MM.1S (cell line): ENCODE results near the gene IFI44L.

Experiments used
- EZH2phosphoT487 ChIP-seq: fragments of 300-600 bp; sonication (generic); IDR thresholded peaks from 2 replicates; pipeline ENCODE4 v1.6.1; 2018; ENCODE audit warnings: antibody characterized with exemption, low read length
- TF ChIP-seq, protein P1 (sequence below): fragments of 300-600 bp; sonication (generic); IDR thresholded peaks from 2 replicates; pipeline ENCODE4 v1.5.1; 2016; ENCODE audit warnings: antibody characterized with exemption, low read length, mixed read lengths

DNA sequence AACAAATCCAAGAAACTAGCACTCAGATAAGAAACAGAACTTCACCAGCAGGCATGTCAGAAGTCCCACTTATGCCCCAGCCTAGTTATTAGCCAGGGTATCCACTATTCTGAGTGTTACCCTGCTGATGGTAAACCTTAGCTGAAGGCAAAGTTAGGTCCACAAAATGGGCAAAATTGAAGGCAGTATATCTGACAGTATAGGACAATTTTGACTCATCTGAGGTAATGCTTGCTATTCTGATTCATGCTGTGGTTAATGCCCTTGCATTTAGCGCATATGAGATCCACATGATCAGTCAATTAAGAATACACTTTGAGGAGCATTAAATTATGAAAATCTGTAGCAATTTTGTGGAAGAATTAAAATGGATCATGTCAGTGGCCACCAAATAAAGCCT lies 44.5 kb downstream of the IFI44L start:
- TF ChIP-seq, protein P1, sequence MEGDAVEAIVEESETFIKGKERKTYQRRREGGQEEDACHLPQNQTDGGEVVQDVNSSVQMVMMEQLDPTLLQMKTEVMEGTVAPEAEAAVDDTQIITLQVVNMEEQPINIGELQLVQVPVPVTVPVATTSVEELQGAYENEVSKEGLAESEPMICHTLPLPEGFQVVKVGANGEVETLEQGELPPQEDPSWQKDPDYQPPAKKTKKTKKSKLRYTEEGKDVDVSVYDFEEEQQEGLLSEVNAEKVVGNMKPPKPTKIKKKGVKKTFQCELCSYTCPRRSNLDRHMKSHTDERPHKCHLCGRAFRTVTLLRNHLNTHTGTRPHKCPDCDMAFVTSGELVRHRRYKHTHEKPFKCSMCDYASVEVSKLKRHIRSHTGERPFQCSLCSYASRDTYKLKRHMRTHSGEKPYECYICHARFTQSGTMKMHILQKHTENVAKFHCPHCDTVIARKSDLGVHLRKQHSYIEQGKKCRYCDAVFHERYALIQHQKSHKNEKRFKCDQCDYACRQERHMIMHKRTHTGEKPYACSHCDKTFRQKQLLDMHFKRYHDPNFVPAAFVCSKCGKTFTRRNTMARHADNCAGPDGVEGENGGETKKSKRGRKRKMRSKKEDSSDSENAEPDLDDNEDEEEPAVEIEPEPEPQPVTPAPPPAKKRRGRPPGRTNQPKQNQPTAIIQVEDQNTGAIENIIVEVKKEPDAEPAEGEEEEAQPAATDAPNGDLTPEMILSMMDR = no peak
- no peak for TF ChIP-seq EZH2phosphoT487
